Dorsolateral prefrontal cortex (tissue), 118 donors: ENCODE results near the gene RHBDF1. TPM values are rescaled to one million over a fixed set of nuclear protein-coding genes. Genes with fewer than 3 reads are reported as not detected.

Experiments
- microRNA-seq, 43 experiments: library from miRNA; unstranded; fragments of <30 nt; microRNA quantifications; one replicate each; pipeline ENCODE4 v1.2.0, GENCODE V29; 2022
- total RNA-seq, 120 experiments: library from RNA; stranded (reverse); gene quantifications; one replicate each; pipeline versions ENCODE4 v1.2.3 to v1.2.4, GENCODE V29; 2022

RHBDF1 gene
- total RNA-seq, 120 experiments from 2014 or later, result 4.6 to 37.2 (median 13.1) TPM

Small RNA genes lying within 50 kb of the gene (microRNA-seq; reads per million reads assigned to microRNA genes)
- gene MIR6859-4, result 0 reads per million in 43 experiments

Other genes starting within 250 kb of the RHBDF1 start
- 10 to 100 TPM in 118 of 120 experiments, 1 to 10 TPM in 2; 8.3 to 24.2 (median 16.1) TPM for gene POLR3K, start 19.0 kb downstream of the RHBDF1 start, total RNA-seq
- 10 to 100 TPM; 25.7 to 84.8 (median 55.9) TPM for gene SNRNP25, start 18.8 kb downstream of the RHBDF1 start, total RNA-seq
- 10 to 100 TPM; 20.2 to 47.6 (median 32.5) TPM for gene MPG, start 5.6 kb upstream of the RHBDF1 start, total RNA-seq
- 10 to 100 TPM; 32.5 to 94.6 (median 56.8) TPM for gene NPRL3, start 66.0 kb upstream of the RHBDF1 start, total RNA-seq
- gene HBZ, start 80.0 kb upstream of the RHBDF1 start, total RNA-seq, result 1 to 10 TPM in 1 of 120 experiments, under 1 TPM in 9, not detected in 110; 0.60 to 1.2 (median 0.74) TPM
- 1 to 10 TPM in 15 of 120 experiments, not detected in 105; 1.1 to 2.5 (median 1.4) TPM for gene HBM, start 93.3 kb upstream of the RHBDF1 start, total RNA-seq
- gene HBA2, start 100.2 kb upstream of the RHBDF1 start, total RNA-seq, result 1,000 to 10,000 TPM in 3 of 120 experiments, 100 to 1,000 TPM in 80, 10 to 100 TPM in 36, not detected in 1; 13.5 to 1,749 (median 153) TPM
- 1,000 to 10,000 TPM in 5 of 120 experiments, 100 to 1,000 TPM in 88, 10 to 100 TPM in 27; 16.7 to 2,013 (median 162) TPM for gene HBA1, start 104.0 kb upstream of the RHBDF1 start, total RNA-seq
- 10 to 100 TPM in 1 of 120 experiments, 1 to 10 TPM in 116, not detected in 3; 1.1 to 10.3 (median 4.3) TPM for gene HBQ1, start 107.8 kb upstream of the RHBDF1 start, total RNA-seq
- 100 to 1,000 TPM in 115 of 120 experiments, 10 to 100 TPM in 5; 88.8 to 191 (median 130) TPM for gene LUC7L, start 156.8 kb upstream of the RHBDF1 start, total RNA-seq
- 10 to 100 TPM; 26.6 to 97.4 (median 44.0) TPM for gene FAM234A, start 162.2 kb upstream of the RHBDF1 start, total RNA-seq
- gene RGS11, start 203.3 kb upstream of the RHBDF1 start, total RNA-seq, result 100 to 1,000 TPM in 11 of 120 experiments, 10 to 100 TPM in 109; 36.1 to 127 (median 67.0) TPM
- gene ARHGDIG, start 208.0 kb upstream of the RHBDF1 start, total RNA-seq, result 100 to 1,000 TPM in 114 of 120 experiments, 10 to 100 TPM in 6; 59.2 to 224 (median 146) TPM
- gene PDIA2, start 210.5 kb upstream of the RHBDF1 start, total RNA-seq, result 100 to 1,000 TPM in 4 of 120 experiments, 10 to 100 TPM in 116; 26.8 to 130 (median 56.6) TPM